ENCODE data around the gene MAPK8.

The MAPK8 gene

GRCh38 chr10:48450741-48451466, 144.4 kb downstream of the MAPK8 start:
- intact Hi-C loops (cut with micrococcal nuclease): no loop called here
- Mint-ChIP-seq H3K27me3 (peaks cover 9% of the 10 kb centered on the region), H3K27ac (no peak overlapping the region), H3K4me1 (ENCODE audit: low read depth) (peaks cover 15% of the 10 kb centered on the region), H3K36me3 (ENCODE audit: low read depth) (peaks cover 92% of the 10 kb centered on the region), H3K9me3 (no peaks in the 10 kb centered on the region), H3K4me3 (no peak overlapping the region)

GRCh38 chr10:48451969-48452878, 145.7 kb downstream of the MAPK8 start:
- peaks cover 23% of the 10 kb centered on the region for H3K4me1 Mint-ChIP-seq (ENCODE audit: low read depth)
- peaks cover 79% of the 10 kb centered on the region for H3K36me3 Mint-ChIP-seq (ENCODE audit: low read depth)
- H3K9me3 Mint-ChIP-seq: no peaks in the 10 kb centered on the region
- peaks cover 10% of the 10 kb centered on the region for H3K27me3 Mint-ChIP-seq
- intact Hi-C loops (cut with micrococcal nuclease): no loop called here
- no peak overlapping the region for H3K27ac Mint-ChIP-seq
- H3K4me3 Mint-ChIP-seq: no peak overlapping the region

GRCh38 chr10:48452879-48453412, 146.5 kb downstream of the MAPK8 start:
- no peak overlapping the region for H3K27ac Mint-ChIP-seq

GRCh38 chr10:48453451-48454301, 147.2 kb downstream of the MAPK8 start:
- Mint-ChIP-seq H3K27me3 (peaks cover 17% of the 10 kb centered on the region), H3K4me1 (ENCODE audit: low read depth) (peaks cover 30% of the 10 kb centered on the region), H3K9me3 (no peaks in the 10 kb centered on the region), H3K4me3 (no peak overlapping the region), H3K36me3 (ENCODE audit: low read depth) (peaks cover 74% of the 10 kb centered on the region), H3K27ac (no peak overlapping the region)
- intact Hi-C loops (cut with micrococcal nuclease): no loop called here

More at GRCh38 chr10:48452879-48453412, 146.5 kb downstream of the MAPK8 start:
- intact Hi-C loops (cut with micrococcal nuclease): no loop called here
- H3K4me1 Mint-ChIP-seq (ENCODE audit: low read depth): peaks cover 23% of the 10 kb centered on the region
- H3K4me3 Mint-ChIP-seq: no peak overlapping the region
- H3K9me3 Mint-ChIP-seq: no peaks in the 10 kb centered on the region
- H3K36me3 Mint-ChIP-seq (ENCODE audit: low read depth): peaks cover 74% of the 10 kb centered on the region
- H3K27me3 Mint-ChIP-seq: peaks cover 11% of the 10 kb centered on the region

- peaks cover 32% of the 10 kb centered on the region for H3K4me1 Mint-ChIP-seq (ENCODE audit: low read depth)
- H3K36me3 Mint-ChIP-seq (ENCODE audit: low read depth): peaks cover 79% of the 10 kb centered on the region
- peaks cover 23% of the 10 kb centered on the region for H3K27me3 Mint-ChIP-seq
- H3K9me3 Mint-ChIP-seq: no peaks in the 10 kb centered on the region
- H3K4me3 Mint-ChIP-seq: no peak overlapping the region
- H3K27ac Mint-ChIP-seq: no peak overlapping the region
- intact Hi-C loops (cut with micrococcal nuclease): no loop called here
These were observed 148.0 kb downstream of the MAPK8 start for GRCh38 chr10:48454302-48455054.

- H3K36me3 Mint-ChIP-seq (ENCODE audit: low read depth): peaks cover 76% of the 10 kb centered on the region
- peaks cover 25% of the 10 kb centered on the region for H3K27me3 Mint-ChIP-seq
- no peaks in the 10 kb centered on the region for H3K9me3 Mint-ChIP-seq
- H3K27ac Mint-ChIP-seq: no peak overlapping the region
- H3K4me1 Mint-ChIP-seq (ENCODE audit: low read depth): peaks cover 38% of the 10 kb centered on the region
- H3K4me3 Mint-ChIP-seq: no peak overlapping the region
- intact Hi-C loops (cut with micrococcal nuclease): no loop called here
These were observed 148.5 kb downstream of the MAPK8 start for GRCh38 chr10:48455055-48455391.

GRCh38 chr10:48455392-48456151, 149.1 kb downstream of the MAPK8 start:
- Mint-ChIP-seq H3K9me3 (no peaks in the 10 kb centered on the region), H3K4me3 (no peak overlapping the region), H3K27ac (no peak overlapping the region), H3K4me1 (ENCODE audit: low read depth) (peaks cover 42% of the 10 kb centered on the region), H3K27me3 (peaks cover 25% of the 10 kb centered on the region), H3K36me3 (ENCODE audit: low read depth) (peaks cover 70% of the 10 kb centered on the region)
- intact Hi-C loops (cut with micrococcal nuclease): no loop called here

- intact Hi-C loops (cut with micrococcal nuclease): no loop called here
- peaks cover 50% of the 10 kb centered on the region for H3K4me1 Mint-ChIP-seq (ENCODE audit: low read depth)
- peak overlapping the region; percentile 61 for H3K27ac Mint-ChIP-seq
These were observed 149.9 kb downstream of the MAPK8 start for GRCh38 chr10:48456361-48456804.

GRCh38 chr10:48456808-48457761, 150.6 kb downstream of the MAPK8 start:
- Mint-ChIP-seq H3K4me1 (ENCODE audit: low read depth) (peaks cover 53% of the 10 kb centered on the region), H3K27ac (peak overlapping the region; percentile 61), H3K36me3 (ENCODE audit: low read depth) (peaks cover 55% of the 10 kb centered on the region), H3K27me3 (peaks cover 25% of the 10 kb centered on the region), H3K9me3 (no peaks in the 10 kb centered on the region), H3K4me3 (no peak overlapping the region)
- intact Hi-C loops (cut with micrococcal nuclease): no loop called here

More at GRCh38 chr10:48456361-48456804, 149.9 kb downstream of the MAPK8 start:
- no peak overlapping the region for H3K4me3 Mint-ChIP-seq
- peaks cover 25% of the 10 kb centered on the region for H3K27me3 Mint-ChIP-seq
- H3K9me3 Mint-ChIP-seq: no peaks in the 10 kb centered on the region
- H3K36me3 Mint-ChIP-seq (ENCODE audit: low read depth): peaks cover 62% of the 10 kb centered on the region

GRCh38 chr10:48457949-48458661, 151.6 kb downstream of the MAPK8 start:
- H3K4me1 Mint-ChIP-seq (ENCODE audit: low read depth): peaks cover 53% of the 10 kb centered on the region
- H3K9me3 Mint-ChIP-seq: no peaks in the 10 kb centered on the region
- H3K36me3 Mint-ChIP-seq (ENCODE audit: low read depth): peaks cover 45% of the 10 kb centered on the region
- no peak overlapping the region for H3K4me3 Mint-ChIP-seq
- intact Hi-C loops (cut with micrococcal nuclease): no loop called here
- H3K27me3 Mint-ChIP-seq: peaks cover 25% of the 10 kb centered on the region
- peak overlapping the region; percentile 61 for H3K27ac Mint-ChIP-seq

GRCh38 chr10:48458662-48459048, 152.2 kb downstream of the MAPK8 start:
- peaks cover 39% of the 10 kb centered on the region for H3K36me3 Mint-ChIP-seq (ENCODE audit: low read depth)
- peaks cover 25% of the 10 kb centered on the region for H3K27me3 Mint-ChIP-seq
- H3K9me3 Mint-ChIP-seq: no peaks in the 10 kb centered on the region
- H3K4me3 Mint-ChIP-seq: no peak overlapping the region
- no peak overlapping the region for H3K27ac Mint-ChIP-seq
- peaks cover 53% of the 10 kb centered on the region for H3K4me1 Mint-ChIP-seq (ENCODE audit: low read depth)
- intact Hi-C loops (cut with micrococcal nuclease): no loop called here

Measured in dendritic cell treated with granulocyte-macrophage colony-stimulating factor and Interleukin-4, amounts not matched to agents 40 ng/mL and 50 ng/mL, for 4 days (primary cell).